GM08714 (cell line): ENCODE results near the gene DHX29.

ENCODE experiments used
- H3K4me3 ChIP-seq: fragments of 200-500 bp; sonication (Bioruptor generic); 2 replicates; pipeline ENCODE4 v1.5.1; 2014; ENCODE audit warnings: mild to moderate bottlenecking, low read length, inconsistent platforms
- ZNF274 ChIP-seq: IDR thresholded peaks from 2 replicates; pipeline ENCODE4 v1.6.1; 2012; ENCODE audit warnings: mild to moderate bottlenecking, low read depth, low read length

The DHX29 gene

DNA sequence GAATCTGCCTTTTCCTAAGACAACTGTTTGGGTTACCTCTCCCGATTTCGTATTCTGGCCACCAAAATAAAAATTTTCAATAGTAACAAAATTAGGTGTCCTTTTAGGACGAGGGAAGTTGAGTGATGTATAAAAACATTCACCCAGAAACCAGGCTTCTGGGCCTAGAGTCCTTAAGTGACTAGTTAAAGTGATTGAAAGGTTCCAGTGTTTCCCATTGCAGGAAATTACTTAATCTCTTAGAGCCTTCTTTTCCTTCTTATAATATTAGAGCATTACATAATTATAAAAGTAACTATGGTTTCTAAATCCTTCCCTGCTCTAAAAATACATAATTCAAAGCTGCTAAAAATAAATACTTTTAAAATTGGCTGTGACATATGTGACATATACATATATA, 87.7 kb downstream of the DHX29 start:
- H3K4me3 ChIP-seq: no peak overlapping the region
- no peak for TF ChIP-seq ZNF274

DNA sequence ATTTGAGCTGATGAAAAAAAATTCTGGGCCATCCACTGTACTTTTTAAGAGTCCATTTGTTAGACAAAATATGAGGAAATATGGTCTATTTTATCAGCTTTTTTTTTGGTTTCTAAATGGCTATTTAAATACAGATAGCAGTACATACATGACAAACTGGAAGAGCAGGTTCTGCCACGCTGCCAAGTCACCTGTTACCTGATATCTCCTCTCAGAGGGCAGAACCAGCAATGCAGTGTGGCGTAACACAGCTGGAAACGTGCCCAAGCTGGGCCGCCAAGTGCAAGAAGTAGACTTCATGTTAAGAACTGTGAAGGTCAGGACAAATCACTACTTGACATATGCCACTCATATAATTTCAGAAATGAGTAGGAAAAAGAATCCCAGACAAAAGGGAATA, 88.5 kb downstream of the DHX29 start:
- TF ChIP-seq ZNF274: no peak
- no peak overlapping the region for H3K4me3 ChIP-seq

DNA sequence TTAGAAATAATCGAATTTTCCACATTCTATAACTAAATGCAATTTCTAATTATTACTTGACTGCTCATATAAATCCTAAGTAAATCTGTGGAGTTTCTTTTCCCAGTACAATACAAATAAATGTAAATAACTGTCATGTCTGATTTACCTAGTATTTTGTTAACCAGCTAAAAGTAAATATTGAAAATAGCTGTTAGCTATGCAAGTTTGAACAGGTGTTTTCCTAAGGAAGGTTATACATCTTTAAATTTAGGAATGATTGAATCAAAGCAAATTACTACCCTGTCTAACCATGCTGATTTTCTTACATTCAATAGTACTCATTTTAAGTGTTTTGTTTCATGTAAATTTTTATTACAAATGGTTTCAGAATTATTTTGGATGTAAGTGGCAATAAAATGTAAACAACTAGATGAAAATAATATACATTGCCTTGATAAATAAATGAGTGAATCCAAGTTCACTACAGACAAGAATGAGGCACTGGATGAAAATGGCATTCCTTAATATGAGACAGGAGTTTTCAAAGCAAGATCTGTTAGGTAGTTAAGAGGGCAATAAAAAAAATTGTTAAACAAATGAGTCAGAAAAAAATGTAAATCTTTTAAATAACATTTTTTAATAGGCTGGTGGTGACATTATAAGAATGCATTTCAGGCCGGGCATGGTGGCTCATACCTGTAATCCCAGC, 96.2 kb downstream of the DHX29 start:
- no peak for TF ChIP-seq ZNF274
- H3K4me3 ChIP-seq: no peak overlapping the region
